GM19328 (cell line): Measurements from ENCODE around the gene KRT3.

Experiments used
- ATAC-seq: cut with Tn5 transposase; IDR thresholded peaks from one replicate; pipeline ENCODE4 v1.9.1; 2021; ENCODE audit warnings: mild to moderate bottlenecking, moderate library complexity; ENCODE audit not compliant: unreplicated experiment

The KRT3 gene

GRCh38 chr12:52740584-52740983, 55.3 kb downstream of the KRT3 start:
- ATAC-seq: no peak

DNA sequence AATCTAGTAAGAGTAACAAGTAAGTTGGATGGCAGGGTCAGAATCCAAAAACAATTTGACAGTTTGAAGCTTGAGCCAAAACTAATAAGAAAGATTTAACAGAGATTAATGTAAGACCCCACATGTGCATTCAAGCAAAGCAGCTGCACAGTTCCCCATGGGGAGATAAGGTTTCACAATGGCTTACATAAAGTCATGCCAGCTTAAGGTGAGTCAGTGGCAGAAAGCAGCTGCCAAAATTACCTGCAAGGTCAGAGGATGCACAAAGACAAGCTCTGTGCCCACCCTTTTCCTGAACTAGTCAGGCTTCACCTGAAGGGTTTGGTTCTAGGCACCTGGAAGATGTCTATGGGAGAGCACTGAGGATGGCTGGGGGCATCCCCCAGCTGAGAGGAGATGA, 56.0 kb downstream of the KRT3 start:
- ATAC-seq: no peak
